Heart left ventricle (tissue), 13 donors: ENCODE measurements around the gene GSG1L.

ENCODE experiments used
- CTCF ChIP-seq, 12 donors: fragments of 200-600 bp; sonication (generic) in 4 of 12; IDR thresholded peaks; one replicate each; pipeline versions ENCODE4 v1.5.0 to v1.8.0; 2018 to 2022; ENCODE audit warnings: antibody characterized with exemption in 12 of 12, mild to moderate bottlenecking in 5 of 12
- POLR2A ChIP-seq, 2 donors: fragments of 450-650 bp; IDR thresholded peaks; one replicate each; pipeline ENCODE4 v1.6.1; 2017; ENCODE audit warnings: antibody characterized with exemption in 2 of 2, mild to moderate bottlenecking in 2 of 2, moderate library complexity in 2 of 2
- donor health status: ischemic (EF 13 %, LVEDD 7.1; RV severe dilation, severe dysfunction).
- donor health status: DM: no; HTN: yes; CAD: no.
- donor health status: DM: no; HTN: no; CAD: no.
- donor health status: ischemic (EF 25% LVEDD 6.9; RV normal size, moderate dysfunction).
- donor health status: ischemic (EF 25% LVEDD 5.7; RV mildly dilated, moderate dysfunction).
- donor health status: ischemic (EF 35%, LVEDD 5.7; RV mildly dilated, moderate dysfunction).
- donor health status: nonischemic (EF 11% LVEDD 7.7; RV severe dilation, severe dysfunction).
- donor health status: DM: yes; HTN: yes; CAD: no.
- donor health status: PGD.
- donor health status: ischemic (EF 29% LVEDD 5.4; RV normal size, mild dysfunction).
- donor health status: nonischemic (EF 23%, LVEDD 6.1; RV moderate dilation, normal function).

DNA sequence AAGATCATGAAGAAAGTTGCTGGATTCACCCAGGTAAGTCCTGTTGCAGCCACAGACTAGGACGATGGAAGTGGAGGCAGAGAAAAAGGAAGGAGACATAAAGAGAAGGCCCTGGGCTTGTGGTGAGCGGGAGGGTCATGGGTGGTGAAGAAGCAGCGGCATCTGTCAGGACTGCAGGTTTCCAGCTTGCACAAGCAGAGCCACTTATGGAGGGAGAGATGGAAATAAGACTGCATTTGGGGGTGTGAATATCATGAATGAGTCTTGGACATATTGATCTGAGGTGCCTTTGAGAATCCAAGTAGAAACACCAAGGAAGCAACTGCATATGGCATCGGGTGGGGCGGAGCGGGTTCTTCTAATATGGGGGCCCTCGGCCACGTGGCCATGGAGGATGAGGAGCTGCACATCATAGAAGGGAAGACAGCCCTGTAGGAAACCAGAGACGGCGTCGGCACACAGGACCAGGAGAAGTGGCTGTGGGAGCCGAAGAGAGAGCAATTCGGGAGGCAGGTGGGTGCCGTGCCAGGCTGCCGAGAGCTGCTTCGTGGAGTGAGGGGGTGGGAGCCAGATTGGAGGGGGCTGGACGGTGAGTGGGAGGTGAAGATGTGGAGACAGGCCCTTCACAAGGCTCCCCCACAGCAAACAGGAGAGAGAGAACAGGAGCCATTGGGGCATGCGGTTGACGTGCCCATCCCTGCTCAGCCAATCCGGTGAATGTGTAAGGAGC, 243.5 kb downstream of the GSG1L start:
- TF ChIP-seq CTCF (IDR thresholded peaks at IDR 0.05) (no peak), POLR2A (IDR thresholded peaks at IDR 0.05) (no peak)
